ENCODE data around the gene MAGEA9. TPM values are rescaled to one million over a fixed set of nuclear protein-coding genes. Genes with fewer than 3 reads are reported as not detected.

The MAGEA9 gene, protein sequence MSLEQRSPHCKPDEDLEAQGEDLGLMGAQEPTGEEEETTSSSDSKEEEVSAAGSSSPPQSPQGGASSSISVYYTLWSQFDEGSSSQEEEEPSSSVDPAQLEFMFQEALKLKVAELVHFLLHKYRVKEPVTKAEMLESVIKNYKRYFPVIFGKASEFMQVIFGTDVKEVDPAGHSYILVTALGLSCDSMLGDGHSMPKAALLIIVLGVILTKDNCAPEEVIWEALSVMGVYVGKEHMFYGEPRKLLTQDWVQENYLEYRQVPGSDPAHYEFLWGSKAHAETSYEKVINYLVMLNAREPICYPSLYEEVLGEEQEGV
- not detected in 2 replicates for total RNA-seq

DNA sequence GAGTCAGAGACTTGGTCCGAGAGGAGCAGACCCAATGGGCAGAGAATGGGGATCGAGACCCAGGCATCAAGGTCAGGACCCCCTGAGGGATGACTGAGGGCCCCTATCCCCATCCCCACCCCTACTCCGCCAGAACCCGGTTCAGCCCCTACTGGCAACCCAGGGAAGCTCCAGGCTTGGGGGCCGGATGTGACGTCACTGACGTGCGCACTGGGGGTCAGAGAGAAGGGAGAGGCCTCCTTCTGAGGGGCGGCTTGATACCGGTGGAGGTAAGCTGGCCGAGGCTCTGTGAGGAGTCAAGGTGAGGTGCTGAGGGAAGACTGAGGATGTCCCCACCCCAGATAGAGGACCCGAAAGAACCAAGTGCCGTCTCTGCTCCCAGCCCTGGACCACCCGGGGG lies at the start of gene MAGEA9:
MAGEA9 (plus strand) TSS at position 204 of the 400 bp plus-strand sequence. CDS start 4,281 bp downstream, outside the sequence.

DNA sequence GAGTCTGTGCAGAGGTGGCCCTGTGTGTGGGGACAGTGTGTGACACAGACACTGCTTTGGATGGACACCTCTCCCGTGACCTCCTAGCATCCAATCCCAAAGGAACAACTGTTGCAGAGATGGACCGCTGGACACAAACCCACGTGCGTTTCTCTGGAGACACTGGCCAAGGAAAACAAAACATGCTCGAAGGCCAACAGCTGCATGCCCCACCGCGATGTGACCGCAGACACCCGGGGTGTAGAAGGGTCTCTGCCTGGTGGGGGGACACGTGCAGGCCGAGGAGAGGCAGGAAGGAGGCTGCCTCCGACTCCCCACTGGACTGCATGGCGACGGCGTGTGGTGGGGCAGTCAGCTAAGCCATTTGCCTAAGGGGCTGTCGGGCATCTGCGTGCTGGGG lies 8.0 kb upstream of the MAGEA9 start, which contains the start of gene HSFX1:
HSFX1 (plus strand) TSS at position 301 of the 400 bp plus-strand sequence. CDS start 614 bp downstream, outside the sequence.

Small RNA genes within 50 kb of the gene (small RNA-seq; reads per million reads assigned to genes)
- gene AC244098.1 = not detected
- gene AC244098.2 = not detected
- not detected for gene AC244098.3

Other genes with a start within 250 kb of the MAGEA9 start
- 12.9 and 14.0 TPM in 2 replicates for gene EOLA1, start 240.9 kb upstream of the MAGEA9 start, total RNA-seq
- gene HSFX3, start 232.0 kb upstream of the MAGEA9 start, total RNA-seq = not detected in 2 replicates
- gene MAGEA9B, start 194.5 kb upstream of the MAGEA9 start, total RNA-seq = not detected in 2 replicates
- not detected in 2 replicates for gene HSFX2, start 186.6 kb upstream of the MAGEA9 start, total RNA-seq
- 17.6 and 18.4 TPM in 2 replicates for gene TMEM185A, start 150.1 kb upstream of the MAGEA9 start, total RNA-seq
- gene MAGEA11, start 69.9 kb upstream of the MAGEA9 start, total RNA-seq = not detected in 2 replicates
- 0.33 and 0.67 TPM in 2 replicates for gene HSFX1, start 7.9 kb upstream of the MAGEA9 start, total RNA-seq
- gene MAGEA8, start 99.3 kb downstream of the MAGEA9 start, total RNA-seq = not detected in 2 replicates
- gene HSFX4, start 147.6 kb downstream of the MAGEA9 start, total RNA-seq = not detected in 2 replicates
- gene EOLA2, start 156.6 kb downstream of the MAGEA9 start, total RNA-seq = 18.0 and 21.6 TPM in 2 replicates

Data from vein endothelial cell (primary cell).